ENCODE data around the gene RHOB. TPM values are rescaled to one million over a fixed set of nuclear protein-coding genes. Genes with fewer than 3 reads are reported as not detected.
A peak's percentile ranks its signal among the peaks of the same experiment; 100 is the strongest.

Gene RHOB
- total RNA-seq, 2 experiments from 2014 or later: 7.5 TPM

DNA sequence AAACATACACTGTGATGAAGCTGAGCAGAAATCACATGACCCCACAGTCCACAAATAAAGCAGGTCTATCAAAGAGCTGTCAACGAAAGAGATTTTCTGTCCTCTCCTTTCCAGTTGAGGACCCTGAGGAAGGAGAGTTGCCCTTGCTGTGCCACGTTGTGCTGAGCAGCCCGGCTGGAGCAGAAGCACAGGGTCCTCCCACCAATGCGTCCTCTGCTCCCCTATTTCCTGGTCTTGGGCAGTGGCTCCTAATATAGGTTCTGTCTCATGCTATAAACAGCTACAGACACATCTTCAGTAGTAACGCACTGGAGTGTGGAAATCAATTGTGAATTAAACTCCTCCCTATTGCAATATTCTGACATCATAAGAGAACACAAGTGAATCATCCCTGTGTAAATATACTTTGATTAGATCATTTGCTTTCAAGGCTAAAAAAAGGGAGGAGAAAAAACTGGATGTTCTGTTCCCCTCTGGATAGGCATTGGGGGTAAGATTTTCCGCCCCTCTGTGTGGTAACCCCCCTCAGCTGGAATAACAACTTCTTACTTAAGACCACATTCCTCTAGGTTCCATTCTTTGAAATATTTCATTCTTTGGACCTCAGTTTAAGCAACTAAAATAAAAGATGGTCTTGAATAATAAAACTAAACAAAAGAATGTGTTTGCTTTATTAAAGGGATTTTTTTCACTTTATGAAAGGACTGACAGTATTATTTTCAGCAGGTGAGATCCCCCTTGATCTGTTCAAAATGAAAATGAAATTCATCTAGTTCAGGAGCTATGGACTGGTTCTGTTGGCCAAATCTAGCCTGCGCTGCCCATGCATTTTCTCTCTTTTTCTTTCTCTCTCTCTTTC is 8.3 kb upstream of the RHOB start:
- Mint-ChIP-seq H3K4me3 (no peak overlapping the region), H3K27me3 (peaks cover 30% of the 10 kb centered on the region), H3K9me3 (ENCODE audit: low read depth) (no peaks in the 10 kb centered on the region), H3K36me3 (ENCODE audit: low read depth) (no peaks in the 10 kb centered on the region), H3K4me1 (no peaks in the 10 kb centered on the region), H3K27ac (no peak overlapping the region)
- ChIA-PET POLR2A (no interaction called here), CTCF (interaction anchor here (1.0 to 4.2 kb wide), 6 partner anchors 25 to 205 kb away, joined by 3 to 38 read pairs (median 6); no protein-coding TSS in a partner anchor)
- ATAC-seq: no peak
- no peak for DNase-seq
- intact Hi-C loops (cut with DNase I, micrococcal nuclease): no loop called here

DNA sequence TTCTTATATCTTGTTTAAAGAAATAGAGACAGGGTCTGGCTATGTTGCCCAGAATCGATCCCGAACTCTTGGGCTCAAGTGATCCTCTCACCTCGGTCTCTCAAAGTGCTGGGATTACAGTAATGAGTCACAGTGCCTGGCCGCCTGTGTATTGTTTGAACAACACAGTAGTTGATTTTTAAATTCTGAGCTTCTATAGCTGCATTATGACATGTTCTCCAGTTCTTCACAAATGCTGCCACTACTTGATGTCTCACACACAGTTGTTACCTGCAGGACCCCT is 7.7 kb upstream of the RHOB start:
- no peak overlapping the region for H3K4me3 Mint-ChIP-seq
- H3K27ac Mint-ChIP-seq: no peak overlapping the region
- POLR2A ChIA-PET: no interaction called here
- H3K27me3 Mint-ChIP-seq: peaks cover 30% of the 10 kb centered on the region
- DNase-seq: no peak
- no peak for ATAC-seq
- CTCF ChIA-PET: interaction anchor here (1.0 to 4.2 kb wide), 4 partner anchors 26 to 204 kb away, joined by 3 to 38 read pairs (median 10); no protein-coding TSS in a partner anchor
- no peaks in the 10 kb centered on the region for H3K4me1 Mint-ChIP-seq
- H3K9me3 Mint-ChIP-seq (ENCODE audit: low read depth): no peaks in the 10 kb centered on the region
- intact Hi-C loops (cut with DNase I, micrococcal nuclease): no loop called here
- H3K36me3 Mint-ChIP-seq (ENCODE audit: low read depth): no peaks in the 10 kb centered on the region

DNA sequence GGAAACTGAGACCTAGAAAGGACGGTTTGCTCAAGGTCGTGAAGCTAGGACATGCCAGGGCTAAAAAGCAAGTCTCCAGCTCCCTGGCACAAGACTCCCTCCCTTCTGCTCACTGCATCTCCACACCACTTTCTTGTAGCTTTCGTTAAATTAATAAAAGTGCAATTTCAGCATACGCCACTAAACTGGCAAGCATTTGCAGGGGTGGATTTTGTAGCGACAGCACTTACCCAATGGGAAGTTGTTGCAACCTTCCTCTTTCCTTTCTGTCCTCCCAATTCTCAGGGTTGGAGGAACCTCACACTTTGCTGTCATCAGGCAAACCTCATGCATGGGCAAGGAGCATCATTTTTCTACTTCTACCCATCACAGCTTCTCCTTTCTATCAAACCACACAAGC is 7.4 kb upstream of the RHOB start:
- Mint-ChIP-seq H3K27ac (no peak overlapping the region), H3K4me1 (no peaks in the 10 kb centered on the region), H3K9me3 (ENCODE audit: low read depth) (no peaks in the 10 kb centered on the region), H3K4me3 (no peak overlapping the region), H3K27me3 (peaks cover 28% of the 10 kb centered on the region), H3K36me3 (ENCODE audit: low read depth) (no peaks in the 10 kb centered on the region)
- CTCF ChIA-PET: interaction anchor here (1.0 to 4.2 kb wide), 5 partner anchors 13 to 204 kb away, joined by 3 to 38 read pairs (median 4); no protein-coding TSS in a partner anchor
- no peak for ATAC-seq
- no peak for DNase-seq
- intact Hi-C loops (cut with DNase I, micrococcal nuclease): no loop called here
- POLR2A ChIA-PET: no interaction called here

DNA sequence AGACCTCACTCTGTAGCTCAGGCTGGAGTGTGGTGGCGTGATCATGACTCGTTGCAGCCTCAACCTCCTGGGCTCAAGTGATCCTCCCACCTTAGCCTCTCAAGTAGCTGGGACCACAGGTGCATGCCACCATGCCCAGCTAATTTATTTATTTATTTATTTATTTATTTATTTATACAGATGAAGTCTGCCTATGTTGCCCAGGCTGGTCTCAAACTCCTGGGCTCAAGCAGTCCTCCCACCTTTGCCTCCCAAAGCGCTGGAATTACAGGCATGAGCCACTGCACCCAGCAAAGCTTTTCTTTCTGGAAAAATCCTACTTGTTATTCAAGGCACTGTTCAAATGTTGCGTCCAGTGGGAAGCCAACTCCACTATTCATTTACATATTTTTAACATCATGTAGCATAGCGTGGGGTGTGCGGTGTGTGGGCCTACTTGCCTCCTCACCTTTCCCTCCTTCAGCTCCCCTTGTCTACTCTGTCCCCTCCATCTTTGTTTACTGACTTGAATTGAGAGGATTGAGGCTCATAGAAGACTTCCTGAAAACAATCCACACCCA is 6.8 kb upstream of the RHOB start:
- no peak for DNase-seq
- no peak for ATAC-seq
- H3K4me3 Mint-ChIP-seq: no peak overlapping the region
- H3K9me3 Mint-ChIP-seq (ENCODE audit: low read depth): no peaks in the 10 kb centered on the region
- intact Hi-C loops (cut with DNase I, micrococcal nuclease): loop anchor here (5.0 to 10.0 kb wide), 2 partner anchors 522 to 525 kb away; no protein-coding TSS in a partner anchor
- no peaks in the 10 kb centered on the region for H3K4me1 Mint-ChIP-seq
- no peaks in the 10 kb centered on the region for H3K36me3 Mint-ChIP-seq (ENCODE audit: low read depth)
- H3K27me3 Mint-ChIP-seq: peaks cover 27% of the 10 kb centered on the region
- ChIA-PET POLR2A (no interaction called here), CTCF (interaction anchor here (1.1 to 4.2 kb wide), 5 partner anchors 14 to 203 kb away, joined by 3 to 38 read pairs (median 8); no protein-coding TSS in a partner anchor)
- H3K27ac Mint-ChIP-seq: no peak overlapping the region

DNA sequence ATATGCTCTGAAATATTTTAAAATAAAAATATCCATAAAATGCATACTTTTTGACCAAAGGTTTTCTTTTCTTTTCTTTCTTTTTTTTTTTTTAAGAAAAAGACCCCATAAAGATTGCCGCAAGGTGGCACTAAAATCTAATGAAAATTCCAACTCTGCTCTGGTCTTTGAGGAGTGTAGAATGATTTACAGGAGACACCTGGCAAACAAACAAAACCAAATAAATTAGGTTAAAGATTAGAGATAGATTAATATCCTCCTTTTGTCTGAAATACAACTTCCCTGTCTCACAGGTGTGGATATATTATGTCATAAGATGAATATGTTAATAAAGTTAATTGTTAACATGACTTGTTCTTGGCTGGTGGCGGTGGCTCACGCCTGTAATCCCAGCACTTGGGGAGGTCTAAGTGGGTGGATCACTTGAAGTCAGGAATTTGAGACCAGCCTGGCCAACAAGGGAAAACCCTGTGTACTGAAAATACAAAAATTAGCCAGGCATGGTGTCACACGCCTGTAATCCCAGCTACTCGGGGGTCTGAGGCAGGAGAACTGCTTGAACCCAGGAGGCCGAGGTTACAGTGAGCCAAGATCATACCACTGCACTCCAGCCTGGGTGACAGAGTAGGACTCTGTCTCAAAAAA is 3.5 kb upstream of the RHOB start:
- ChIA-PET CTCF (interaction anchor here (0.8 to 2.5 kb wide), 9 partner anchors 13 to 208 kb away, joined by 3 to 36 read pairs (median 5); partner anchors contain the start of gene HS1BP3), POLR2A (no interaction called here)
- ATAC-seq (no peak), DNase-seq (no peak)
- Mint-ChIP-seq H3K36me3 (ENCODE audit: low read depth) (no peaks in the 10 kb centered on the region), H3K4me1 (no peaks in the 10 kb centered on the region), H3K27me3 (peaks cover 29% of the 10 kb centered on the region), H3K9me3 (ENCODE audit: low read depth) (no peaks in the 10 kb centered on the region), H3K4me3 (no peak overlapping the region), H3K27ac (no peak overlapping the region)
- intact Hi-C loops (cut with DNase I, micrococcal nuclease): loop anchor here (1.0 to 10.0 kb wide), 4 partner anchors 193 to 521 kb away; no protein-coding TSS in a partner anchor

DNA sequence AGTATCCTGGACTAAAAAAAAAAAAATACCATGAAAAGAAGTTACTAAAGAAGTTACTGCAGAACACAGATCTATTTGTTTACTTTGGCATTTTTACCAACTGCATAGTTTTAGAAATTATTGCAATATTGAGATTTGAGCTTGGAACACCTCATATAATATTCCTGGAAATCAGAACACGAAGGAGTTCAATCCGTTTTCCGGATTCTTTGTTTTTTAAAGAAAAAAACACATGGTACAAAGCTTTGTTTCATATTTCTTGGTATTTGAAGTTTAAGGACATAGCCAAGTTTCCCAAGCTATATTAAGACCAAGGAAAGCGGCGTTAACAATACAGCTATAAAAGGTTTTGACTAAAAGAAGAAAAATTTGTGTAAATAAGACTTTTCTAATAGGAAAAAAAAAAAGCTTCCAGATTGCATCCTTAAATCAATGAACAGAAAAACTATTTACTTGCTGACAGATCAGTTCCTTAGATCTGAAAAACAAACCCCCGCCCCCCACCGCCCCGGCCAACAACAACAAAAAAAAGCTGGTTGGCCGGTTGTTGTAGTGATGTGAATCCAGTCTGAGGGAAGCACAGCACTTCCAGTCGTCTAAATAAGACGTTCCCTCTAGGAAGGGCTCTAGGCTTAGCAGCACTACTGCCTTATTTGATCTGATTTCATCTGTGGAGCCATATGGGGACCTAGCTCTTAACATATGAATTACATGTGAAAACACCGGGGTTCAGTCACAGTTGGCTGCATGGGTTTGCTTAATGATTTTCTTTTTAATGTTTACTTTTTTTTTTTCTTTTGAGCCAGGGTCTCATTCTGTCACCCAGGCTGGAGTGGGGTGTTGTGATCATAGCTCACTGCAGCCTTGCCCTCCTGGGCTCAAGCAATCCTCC is 2.5 kb upstream of the RHOB start:
- Mint-ChIP-seq H3K27ac (no peak overlapping the region), H3K4me1 (no peaks in the 10 kb centered on the region), H3K9me3 (ENCODE audit: low read depth) (no peaks in the 10 kb centered on the region), H3K36me3 (ENCODE audit: low read depth) (no peaks in the 10 kb centered on the region), H3K4me3 (no peak overlapping the region), H3K27me3 (peaks cover 26% of the 10 kb centered on the region)
- POLR2A ChIA-PET: no interaction called here
- ATAC-seq (no peak), DNase-seq (no peak)
- CTCF ChIA-PET: interaction anchor here (0.5 to 2.5 kb wide), 15 partner anchors 11 to 226 kb away, joined by 3 to 36 read pairs (median 4); partner anchors contain the start of gene HS1BP3
- intact Hi-C loops (cut with DNase I, micrococcal nuclease): loop anchor here (5.0 to 10.0 kb wide), 2 partner anchors 518 to 520 kb away; no protein-coding TSS in a partner anchor

DNA sequence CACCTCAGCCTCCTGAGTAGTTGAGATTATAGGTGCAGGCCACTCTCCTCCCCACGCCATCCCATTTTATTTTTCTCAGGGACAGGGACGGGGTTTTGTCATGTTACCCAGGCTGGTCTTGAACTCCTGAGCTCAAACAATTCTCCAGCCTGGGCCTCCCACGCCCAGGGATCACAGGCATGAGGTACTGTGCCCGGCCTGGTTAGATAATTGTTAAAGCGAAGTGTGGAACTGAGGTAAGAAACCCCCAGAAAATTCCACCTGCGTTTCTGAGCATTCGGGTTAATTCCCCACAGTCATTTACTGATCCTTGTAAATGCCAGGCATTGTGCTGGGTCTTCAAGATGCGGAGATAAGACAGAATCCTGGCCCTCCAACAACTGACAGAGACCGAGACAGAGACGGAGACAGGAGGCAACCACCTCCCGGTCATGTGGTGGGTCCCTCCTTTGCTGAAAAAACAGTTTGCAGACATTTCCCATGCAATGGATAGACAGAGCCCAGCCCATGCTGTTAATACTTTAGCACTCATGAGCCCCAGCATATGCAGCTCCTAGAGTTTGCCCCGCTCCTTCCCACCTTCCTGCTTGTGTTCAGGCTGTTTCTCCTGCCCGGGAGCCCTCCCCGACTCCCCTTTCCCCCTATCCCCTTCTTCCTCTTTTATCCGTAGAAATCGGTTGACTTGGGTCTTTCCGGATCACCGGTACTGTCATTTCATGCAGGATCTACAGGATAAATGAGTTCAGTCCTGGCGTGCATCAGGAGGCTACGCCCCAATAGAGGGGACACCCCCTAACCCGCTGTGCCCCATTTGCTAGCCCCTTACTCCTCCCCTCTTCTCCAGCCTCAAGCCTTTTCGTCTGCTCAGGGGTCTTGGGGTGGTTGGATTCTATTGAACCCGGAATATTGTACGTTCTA is 1.6 kb upstream of the RHOB start:
- H3K4me3 Mint-ChIP-seq: no peak overlapping the region
- intact Hi-C loops (cut with DNase I, micrococcal nuclease): loop anchor here (5.0 to 10.0 kb wide), 4 partner anchors 377 to 520 kb away; partner anchors contain the start of genes LAPTM4A (in 1 of the 2) and LDAH (in 1 of the 2)
- no peak overlapping the region for H3K27ac Mint-ChIP-seq
- CTCF ChIA-PET: interaction anchor here (0.7 to 2.9 kb wide), 9 partner anchors 10 to 216 kb away, joined by 3 to 36 read pairs (median 7); partner anchors contain the start of gene HS1BP3
- DNase-seq (no peak), ATAC-seq (no peak)
- H3K36me3 Mint-ChIP-seq (ENCODE audit: low read depth): no peaks in the 10 kb centered on the region
- POLR2A ChIA-PET: no interaction called here
- no peaks in the 10 kb centered on the region for H3K4me1 Mint-ChIP-seq
- no peaks in the 10 kb centered on the region for H3K9me3 Mint-ChIP-seq (ENCODE audit: low read depth)
- H3K27me3 Mint-ChIP-seq: peaks cover 26% of the 10 kb centered on the region

DNA sequence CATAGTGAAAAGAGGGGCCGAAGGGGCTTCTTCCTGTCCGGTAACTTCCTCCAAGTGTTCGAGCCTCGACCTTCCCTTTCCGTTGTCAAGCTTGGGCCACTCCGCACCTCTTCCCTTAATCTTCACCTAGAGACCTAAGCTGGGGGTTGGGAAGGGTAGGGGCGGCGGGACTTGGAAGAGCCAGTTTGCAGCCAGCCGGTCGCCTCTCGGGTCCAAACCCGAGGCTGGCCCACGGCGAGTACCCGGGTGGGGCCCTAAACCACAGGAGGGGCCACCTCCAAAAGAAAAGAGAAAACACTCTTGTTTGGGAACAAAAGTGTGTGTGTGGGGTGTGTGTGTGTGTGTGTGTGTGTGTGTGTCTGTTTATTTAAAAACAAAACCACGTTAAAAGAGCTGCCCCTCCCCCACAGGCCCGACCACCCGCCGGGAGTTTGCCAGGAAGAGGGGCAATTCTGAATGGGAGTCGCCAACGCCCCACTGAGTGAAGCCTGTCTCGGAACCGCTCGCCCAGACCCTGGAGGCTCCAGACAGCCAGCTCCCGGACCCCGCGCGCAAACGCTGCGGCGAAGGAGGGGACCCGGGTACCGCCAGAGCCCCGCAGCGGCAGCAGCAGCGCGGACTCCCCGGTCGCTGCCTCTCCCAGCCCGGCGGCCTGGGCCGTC is 488 bp upstream of the RHOB start:
- H3K27me3 Mint-ChIP-seq: peaks cover 23% of the 10 kb centered on the region
- no peak overlapping the region for H3K27ac Mint-ChIP-seq

DNA sequence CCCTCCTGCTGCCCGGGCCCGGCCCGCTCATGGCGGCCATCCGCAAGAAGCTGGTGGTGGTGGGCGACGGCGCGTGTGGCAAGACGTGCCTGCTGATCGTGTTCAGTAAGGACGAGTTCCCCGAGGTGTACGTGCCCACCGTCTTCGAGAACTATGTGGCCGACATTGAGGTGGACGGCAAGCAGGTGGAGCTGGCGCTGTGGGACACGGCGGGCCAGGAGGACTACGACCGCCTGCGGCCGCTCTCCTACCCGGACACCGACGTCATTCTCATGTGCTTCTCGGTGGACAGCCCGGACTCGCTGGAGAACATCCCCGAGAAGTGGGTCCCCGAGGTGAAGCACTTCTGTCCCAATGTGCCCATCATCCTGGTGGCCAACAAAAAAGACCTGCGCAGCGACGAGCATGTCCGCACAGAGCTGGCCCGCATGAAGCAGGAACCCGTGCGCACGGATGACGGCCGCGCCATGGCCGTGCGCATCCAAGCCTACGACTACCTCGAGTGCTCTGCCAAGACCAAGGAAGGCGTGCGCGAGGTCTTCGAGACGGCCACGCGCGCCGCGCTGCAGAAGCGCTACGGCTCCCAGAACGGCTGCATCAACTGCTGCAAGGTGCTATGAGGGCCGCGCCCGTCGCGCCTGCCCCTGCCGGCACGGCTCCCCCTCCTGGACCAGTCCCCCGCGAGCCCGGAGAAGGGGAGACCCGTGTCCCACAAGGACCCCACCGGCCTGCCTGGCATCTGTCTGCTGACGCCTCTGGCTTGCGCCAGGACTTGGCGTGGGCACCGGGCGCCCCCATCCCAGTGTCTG is 767 bp downstream of the RHOB start:
- intact Hi-C loops (cut with DNase I, micrococcal nuclease): loop anchor here (1.0 to 10.0 kb wide), 6 partner anchors 97 to 517 kb away; partner anchors contain the start of genes PUM2 (in 2 of the 2), HS1BP3 (in 1 of the 2), LAPTM4A (in 1 of the 2) and LDAH (in 1 of the 2)
- peaks cover 25% of the 10 kb centered on the region for H3K27me3 Mint-ChIP-seq
- DNase-seq: peak; percentile 51
- no peaks in the 10 kb centered on the region for H3K36me3 Mint-ChIP-seq (ENCODE audit: low read depth)
- H3K9me3 Mint-ChIP-seq (ENCODE audit: low read depth): no peaks in the 10 kb centered on the region
- CTCF ChIA-PET: interaction anchor here (1.0 to 2.9 kb wide), 12 partner anchors 9 to 206 kb away, joined by 3 to 24 read pairs (median 5); partner anchors contain the start of gene HS1BP3
- H3K4me3 Mint-ChIP-seq: peak overlapping the region; percentile 71
- POLR2A ChIA-PET: interaction anchor here (0.6 to 1.9 kb wide), 9 partner anchors 9 to 396 kb away, joined by 3 to 9 read pairs (median 6); partner anchors contain the start of genes HS1BP3 and LAPTM4A
- no peak overlapping the region for H3K27ac Mint-ChIP-seq
- ATAC-seq: no peak
- no peaks in the 10 kb centered on the region for H3K4me1 Mint-ChIP-seq

More for the DNA sequence above, 488 bp upstream of the RHOB start:
- H3K9me3 Mint-ChIP-seq (ENCODE audit: low read depth): no peaks in the 10 kb centered on the region
- intact Hi-C loops (cut with DNase I, micrococcal nuclease): loop anchor here (1.0 to 10.0 kb wide), 5 partner anchors 96 to 518 kb away; partner anchors contain the start of genes HS1BP3 (in 1 of the 2), LAPTM4A (in 1 of the 2), LDAH (in 1 of the 2) and PUM2 (in 1 of the 2)
- ChIA-PET CTCF (interaction anchor here (0.7 to 2.9 kb wide), 13 partner anchors 11 to 214 kb away, joined by 3 to 24 read pairs (median 6); partner anchors contain the start of gene HS1BP3), POLR2A (interaction anchor here (0.9 to 1.9 kb wide), 9 partner anchors 9 to 204 kb away, joined by 3 to 9 read pairs (median 6); partner anchors contain the start of gene HS1BP3)
- H3K4me1 Mint-ChIP-seq: no peaks in the 10 kb centered on the region
- peak overlapping the region; percentile 61 for H3K4me3 Mint-ChIP-seq
- no peak for ATAC-seq
- H3K36me3 Mint-ChIP-seq (ENCODE audit: low read depth): no peaks in the 10 kb centered on the region
- no peak for DNase-seq

Measured in activated CD4-positive, alpha-beta T cell treated with anti-CD3 and anti-CD28 coated beads for 36 hours (primary cell).